PFSK-1 (cell line): ENCODE results near the gene INCA1.

Experiments
- FOXP2 ChIP-seq: optimal IDR thresholded peaks from 2 replicates; pipeline ENCODE3; 2011; ENCODE audit warnings: borderline replicate concordance, control low read depth, inconsistent platforms; ENCODE audit not compliant: insufficient read depth; ENCODE audit errors: extremely low read length, extremely low read depth
- POLR2AphosphoS5 ChIP-seq: IDR thresholded peaks from 2 replicates; pipeline ENCODE4 v1.6.1; 2012; ENCODE audit warnings: low read depth, mild to moderate bottlenecking, control low read depth, low read length, moderate library complexity
- TAF1 ChIP-seq: IDR thresholded peaks from 2 replicates; pipeline ENCODE4 v1.6.1; 2012; ENCODE audit warnings: low read length, control low read depth, borderline replicate concordance; ENCODE audit not compliant: insufficient read depth
- TF ChIP-seq, protein P1 (sequence below), 2 experiments: IDR thresholded peaks; 2 replicates each; pipeline versions ENCODE4 v1.6.1 to v1.8.0; 2011 to 2012; ENCODE audit warnings: low read depth in 2 of 2, low read length in 2 of 2, control low read depth in 1 of 2, inconsistent platforms in 1 of 2, mild to moderate bottlenecking in 1 of 2, moderate library complexity in 1 of 2; ENCODE audit not compliant: insufficient read depth in 1 of 2

DNA sequence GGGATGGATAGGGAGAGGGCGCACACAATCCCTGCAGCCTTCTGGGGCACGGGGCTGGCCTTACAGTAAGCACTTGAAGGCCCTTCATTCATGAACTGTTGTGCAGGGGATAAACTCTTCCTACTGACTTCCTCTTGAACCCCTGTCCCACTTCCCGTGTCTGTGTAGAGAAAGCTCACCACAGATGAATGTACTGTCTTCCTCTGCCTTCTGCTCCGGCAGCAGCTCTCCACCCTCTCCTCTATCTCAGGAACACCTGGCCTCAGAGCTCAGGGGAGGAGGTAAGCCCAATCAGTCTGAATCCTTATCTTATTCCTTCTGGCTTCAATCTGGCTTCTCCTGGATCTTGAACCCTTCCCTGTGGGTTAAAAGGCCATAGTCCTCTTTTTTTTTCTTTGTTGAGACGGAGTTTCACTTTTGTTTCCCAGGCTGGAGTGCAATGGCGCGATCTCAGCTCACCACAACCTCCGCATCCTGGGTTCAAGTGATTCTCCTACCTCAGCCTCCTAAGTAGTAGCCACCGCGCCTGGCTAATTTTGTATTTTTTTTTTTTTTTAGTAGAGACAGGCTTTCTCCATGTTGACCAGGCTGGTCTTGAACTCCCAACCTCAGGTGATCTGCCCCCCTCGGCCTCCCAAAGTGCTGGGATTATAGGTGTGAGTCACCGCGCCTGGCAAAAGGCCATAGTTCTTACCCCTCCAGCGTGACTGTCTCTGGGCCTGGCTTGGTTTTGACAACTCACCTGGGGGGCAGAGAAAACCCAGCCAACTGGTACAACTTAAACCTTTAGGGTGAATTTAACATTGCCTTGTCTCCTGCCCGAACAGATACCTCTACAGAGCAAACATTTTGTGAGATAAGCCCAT lies 45.1 kb upstream of the INCA1 start:
- no peak for TF ChIP-seq TAF1
- TF ChIP-seq POLR2AphosphoS5, result no peak
- TF ChIP-seq FOXP2, result no peak
- TF ChIP-seq, protein P1, sequence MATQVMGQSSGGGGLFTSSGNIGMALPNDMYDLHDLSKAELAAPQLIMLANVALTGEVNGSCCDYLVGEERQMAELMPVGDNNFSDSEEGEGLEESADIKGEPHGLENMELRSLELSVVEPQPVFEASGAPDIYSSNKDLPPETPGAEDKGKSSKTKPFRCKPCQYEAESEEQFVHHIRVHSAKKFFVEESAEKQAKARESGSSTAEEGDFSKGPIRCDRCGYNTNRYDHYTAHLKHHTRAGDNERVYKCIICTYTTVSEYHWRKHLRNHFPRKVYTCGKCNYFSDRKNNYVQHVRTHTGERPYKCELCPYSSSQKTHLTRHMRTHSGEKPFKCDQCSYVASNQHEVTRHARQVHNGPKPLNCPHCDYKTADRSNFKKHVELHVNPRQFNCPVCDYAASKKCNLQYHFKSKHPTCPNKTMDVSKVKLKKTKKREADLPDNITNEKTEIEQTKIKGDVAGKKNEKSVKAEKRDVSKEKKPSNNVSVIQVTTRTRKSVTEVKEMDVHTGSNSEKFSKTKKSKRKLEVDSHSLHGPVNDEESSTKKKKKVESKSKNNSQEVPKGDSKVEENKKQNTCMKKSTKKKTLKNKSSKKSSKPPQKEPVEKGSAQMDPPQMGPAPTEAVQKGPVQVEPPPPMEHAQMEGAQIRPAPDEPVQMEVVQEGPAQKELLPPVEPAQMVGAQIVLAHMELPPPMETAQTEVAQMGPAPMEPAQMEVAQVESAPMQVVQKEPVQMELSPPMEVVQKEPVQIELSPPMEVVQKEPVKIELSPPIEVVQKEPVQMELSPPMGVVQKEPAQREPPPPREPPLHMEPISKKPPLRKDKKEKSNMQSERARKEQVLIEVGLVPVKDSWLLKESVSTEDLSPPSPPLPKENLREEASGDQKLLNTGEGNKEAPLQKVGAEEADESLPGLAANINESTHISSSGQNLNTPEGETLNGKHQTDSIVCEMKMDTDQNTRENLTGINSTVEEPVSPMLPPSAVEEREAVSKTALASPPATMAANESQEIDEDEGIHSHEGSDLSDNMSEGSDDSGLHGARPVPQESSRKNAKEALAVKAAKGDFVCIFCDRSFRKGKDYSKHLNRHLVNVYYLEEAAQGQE (IDR thresholded peaks at IDR 0.05; ENCODE audit: insufficient read depth in 1 of 2, low read depth in 2 of 2, low read length in 2 of 2), result no peak
